IMR-90 (cell line): ENCODE results near the gene ITGA6. TPM values are rescaled to one million over a fixed set of nuclear protein-coding genes. Genes with fewer than 3 reads are reported as not detected.

ENCODE experiments used
- ATAC-seq: fragments of 200-7000 bp; cut with Tn5 transposase; 2 replicates; pipeline ENCODE4 v1.9.1; 2020; ENCODE audit warnings: low read depth, mild to moderate bottlenecking, moderate library complexity
- BruUV-seq: library from RNA; stranded (reverse); fragments of 400-500 nt; replicated peaks from 2 replicates; lab custom pipeline; 2021; lab: Mats Ljungman, UMichigan
- CTCF ChIA-PET: fragments of 300-600 bp; formaldehyde crosslinking; extraction: SDS; loops from one replicate; lab custom pipeline; 2021; ENCODE audit warnings: antibody characterized with exemption; lab: Yijun Ruan, JAX
- POLR2A ChIA-PET: fragments of 300-600 bp; sonication (Branson Sonifier 250); formaldehyde crosslinking; loops from one replicate; lab custom pipeline; 2022; ENCODE audit warnings: antibody characterized with exemption; ENCODE audit not compliant: unreplicated experiment; lab: Charles Lee
- DNase-seq: peaks from one replicate; pipeline ENCODE4 v3.0.0; 2013
- H2AFZ ChIP-seq: replicated peaks from 2 replicates; pipeline ENCODE3; 2013; ENCODE audit warnings: low read length, mild to moderate bottlenecking; ENCODE audit not compliant: poor library complexity
- H2AK5ac ChIP-seq: 2 replicates; pipeline ENCODE4 v1.6.1; 2013; ENCODE audit warnings: low read depth, low read length, inconsistent platforms
- H2AK9ac ChIP-seq: replicated peaks from 2 replicates; pipeline ENCODE3; 2013; ENCODE audit warnings: mild to moderate bottlenecking, low read depth, low read length, moderate library complexity; ENCODE audit not compliant: poor library complexity
- H2BK120ac ChIP-seq: 2 replicates; pipeline ENCODE4 v1.6.1; 2013; ENCODE audit warnings: low read depth, low read length, inconsistent platforms
- H2BK15ac ChIP-seq: 3 replicates; pipeline ENCODE4 v1.6.1; 2013; ENCODE audit warnings: low read depth, low read length, inconsistent platforms
- H2BK20ac ChIP-seq: 2 replicates; pipeline ENCODE4 v1.6.1; 2013; ENCODE audit warnings: low read depth, mild to moderate bottlenecking, inconsistent platforms, low read length, moderate library complexity
- H2BK5ac ChIP-seq: 2 replicates; pipeline ENCODE4 v1.6.1; 2013; ENCODE audit warnings: mild to moderate bottlenecking, low read depth, low read length, inconsistent platforms; ENCODE audit not compliant: poor library complexity, severe bottlenecking
- H3K14ac ChIP-seq: replicated peaks from 2 replicates; pipeline ENCODE4 v1.6.1; 2013; ENCODE audit warnings: low read depth, low read length, inconsistent platforms
- H3K18ac ChIP-seq: 2 replicates; pipeline ENCODE4 v1.6.1; 2013; ENCODE audit warnings: low read depth, low read length, control low read depth
- H3K23ac ChIP-seq: 2 replicates; pipeline ENCODE4 v1.6.1; 2013; ENCODE audit warnings: low read depth, low read length, inconsistent platforms
- H3K27ac ChIP-seq: 2 replicates; pipeline ENCODE4 v1.5.1; 2013; ENCODE audit warnings: mild to moderate bottlenecking, control low read depth, low read length; ENCODE audit not compliant: insufficient read depth
- H3K27me3 ChIP-seq: 2 replicates; pipeline ENCODE4 v1.6.1; 2013; ENCODE audit warnings: low read length; ENCODE audit not compliant: control insufficient read depth, insufficient read depth
- H3K36me3 ChIP-seq: 2 replicates; pipeline ENCODE4 v1.6.1; 2013; ENCODE audit warnings: low read length, mixed read lengths; ENCODE audit not compliant: control insufficient read depth, insufficient read depth
- H3K4ac ChIP-seq: 2 replicates; pipeline ENCODE4 v1.6.1; 2013; ENCODE audit warnings: low read depth, low read length, inconsistent platforms
- H3K4me1 ChIP-seq: 2 replicates; pipeline ENCODE4 v1.6.1; 2013; ENCODE audit warnings: low read length, mixed read lengths; ENCODE audit not compliant: control insufficient read depth, insufficient read depth
- H3K4me2 ChIP-seq: 2 replicates; pipeline ENCODE4 v1.6.1; 2013; ENCODE audit warnings: low read depth, mild to moderate bottlenecking, control low read depth, low read length, moderate library complexity
- H3K4me3 ChIP-seq: 2 replicates; pipeline ENCODE4 v1.5.1; 2013; ENCODE audit warnings: low read depth, mild to moderate bottlenecking, control low read depth, low read length, moderate library complexity; ENCODE audit not compliant: insufficient read depth
- H3K56ac ChIP-seq: 2 replicates; pipeline ENCODE4 v1.6.1; 2013; ENCODE audit warnings: low read length, inconsistent platforms; ENCODE audit not compliant: insufficient read depth; ENCODE audit errors: extremely low read depth
- H3K79me1 ChIP-seq, 2 experiments: 2 replicates each; pipeline ENCODE4 v1.6.1; 2013; ENCODE audit warnings: low read length in 2 of 2, inconsistent platforms in 1 of 2, low read depth in 1 of 2
- H3K9ac ChIP-seq: 2 replicates; pipeline ENCODE4 v1.6.1; 2013; ENCODE audit warnings: low read depth, low read length, control low read depth
- H3K9me1 ChIP-seq: 2 replicates; pipeline ENCODE4 v1.6.1; 2013; ENCODE audit warnings: low read length, inconsistent platforms; ENCODE audit not compliant: insufficient read depth
- H3K9me3 ChIP-seq: 2 replicates; pipeline ENCODE4 v1.6.1; 2013; ENCODE audit warnings: low read length; ENCODE audit not compliant: control insufficient read depth, insufficient read depth
- H4K20me1 ChIP-seq: 2 replicates; pipeline ENCODE4 v1.6.1; 2013; ENCODE audit warnings: low read length, inconsistent platforms; ENCODE audit not compliant: insufficient read depth
- H4K5ac ChIP-seq: 2 replicates; pipeline ENCODE4 v1.6.1; 2013; ENCODE audit warnings: mild to moderate bottlenecking, low read depth, low read length, control low read depth
- H4K8ac ChIP-seq, 2 experiments: 2 replicates each; pipeline ENCODE4 v1.6.1; 2013; ENCODE audit warnings: low read depth in 2 of 2, low read length in 2 of 2, control low read depth in 1 of 2, inconsistent platforms in 1 of 2
- H4K91ac ChIP-seq: 2 replicates; pipeline ENCODE4 v1.6.1; 2013; ENCODE audit warnings: low read depth, low read length, inconsistent platforms; ENCODE audit not compliant: insufficient read depth
- BHLHE40 ChIP-seq: fragments of 150-350 bp; IDR thresholded peaks from 2 replicates; pipeline ENCODE4 v1.6.1; 2016; ENCODE audit warnings: mild to moderate bottlenecking, low read depth, low read length
- CEBPB ChIP-seq: IDR thresholded peaks from 2 replicates; pipeline ENCODE4 v1.6.1; 2012; ENCODE audit warnings: low read depth, low read length, improper control_type of control experiment
- RAD21 ChIP-seq: IDR thresholded peaks from 2 replicates; pipeline ENCODE4 v1.6.1; 2012; ENCODE audit warnings: low read length, improper control_type of control experiment
- USF2 ChIP-seq: fragments of 150-350 bp; IDR thresholded peaks from 2 replicates; pipeline ENCODE4 v1.6.1; 2017; ENCODE audit warnings: mild to moderate bottlenecking, antibody characterized with exemption, low read length, low read depth
- WGBS, 2 experiments: methylation state at CpG; one replicate each; pipeline versions ENCODE4 v1.1.5 to v1.1.7; 2013; ENCODE audit warnings: missing lambda C conversion rate in 2 of 2; ENCODE audit not compliant: insufficient read length in 1 of 2; ENCODE audit errors: extremely low coverage in 2 of 2; 5-methylcytosine and 5-hydroxymethylcytosine counted together
- dilution Hi-C: fragments of 300-500 bp; cut with HindIII; formaldehyde crosslinking; loops from one replicate; pipeline ENCODE4 v1.14.3; 2018; ENCODE audit warnings: low sequenced_read_pairs; ENCODE audit not compliant: unreplicated experiment
- in situ Hi-C: fragments of 300-500 bp; cut with MboI; formaldehyde crosslinking; loops from 3 replicates; pipeline ENCODE4 v1.14.3; 2019; ENCODE audit warnings: low sequenced_read_pairs, inconsistent platforms, mixed read lengths
- intact Hi-C: fragments of 100-400 bp; cut with micrococcal nuclease; formaldehyde crosslinking; loops from 2 replicates; pipeline ENCODE4 v1.10.0; 2022
- polyA plus RNA-seq, 3 experiments: library from polyadenylated mRNA; depleted of rRNA; stranded (reverse); fragments of >200 nt; gene quantifications; 2 replicates each; pipeline ENCODE4 v1.2.3, GENCODE V29; 2012; ENCODE audit warnings: low replicate concordance in 1 of 3
- total RNA-seq: library from RNA; depleted of rRNA; stranded (reverse); fragments of >200 nt; gene quantifications from 2 replicates; pipeline ENCODE4 v1.2.3, GENCODE V29; 2012

Gene ITGA6
- total and polyA plus RNA-seq, 2 of the 4 experiments (the other 2 are of a cell fraction), result 12.5 to 43.9 TPM

- DNase-seq, result no peak
- H2AFZ ChIP-seq, result no peak overlapping the region
- H3K56ac ChIP-seq, result no peak overlapping the region
- peak overlapping the region; percentile 81; the same call in 1 of the 2 replicates for H3K4me3 ChIP-seq
- peak overlapping the region; percentile 93 for H2BK5ac ChIP-seq
- H2AK9ac ChIP-seq, result peak overlapping the region; percentile 49
- H2BK120ac ChIP-seq, result peak overlapping the region; percentile 1; the same call in 1 of the 2 replicates
- no CpG with 5 or more reads among the region's 18 CpGs for WGBS, 2 experiments
- no peaks in the 10 kb centered on the region; the same call in 1 of the 2 replicates for H3K36me3 ChIP-seq
- peaks cover 8% of the 10 kb centered on the region; the same call in 1 of the 2 replicates for H3K9me1 ChIP-seq
- H4K8ac ChIP-seq, result peak overlapping the region; percentile 18 to 65; a peak in 2 of 4 replicates
- dilution Hi-C loops, result no loop called here
- H3K4me2 ChIP-seq, result peak overlapping the region; percentile 14; the same call in 1 of the 2 replicates
- peaks cover 16 to 47% of the 10 kb centered on the region in 2 experiments for H3K79me1 ChIP-seq
- H4K20me1 ChIP-seq, result peaks cover 18% of the 10 kb centered on the region; the same call in 1 of the 2 replicates
- H3K9me3 ChIP-seq, result no peaks in the 10 kb centered on the region
- H3K9ac ChIP-seq, result peak overlapping the region; percentile 88; the same call in 1 of the 2 replicates
- H3K4me1 ChIP-seq, result peaks cover 13% of the 10 kb centered on the region
- POLR2A ChIA-PET, result no interaction called here
- no TSS peak for BruUV-seq
- intact Hi-C loops, result loop anchor here (5.0 kb wide), 1 partner anchor 37 kb away; no protein-coding TSS in a partner anchor
- H3K27ac ChIP-seq, result no peak overlapping the region; the same call in 1 of the 2 replicates
- peak overlapping the region; percentile 79; the same call in 1 of the 2 replicates for H2AK5ac ChIP-seq
- peak overlapping the region; percentile 18; the same call in 1 of the 2 replicates for H3K18ac ChIP-seq
- H2BK15ac ChIP-seq, result peak overlapping the region; percentile 62; the same call in 1 of the 3 replicates
- H3K23ac ChIP-seq, result peak overlapping the region; percentile 64; the same call in 1 of the 2 replicates
- CTCF ChIA-PET, result no interaction called here
- H4K91ac ChIP-seq, result peak overlapping the region; percentile 33; the same call in 1 of the 2 replicates
- no peak for ATAC-seq
- TF ChIP-seq USF2 (no peak), CEBPB (no peak), RAD21 (no peak), BHLHE40 (no peak)
- peak overlapping the region; percentile 19; the same call in 1 of the 2 replicates for H3K4ac ChIP-seq
- 0 out of 2 replicates have a peak overlapping the region, but pooled peaks have one; percentile 37 for H3K14ac ChIP-seq
- H4K5ac ChIP-seq, result peak overlapping the region; percentile 23; the same call in 1 of the 2 replicates
- in situ Hi-C loops, result no loop called here
- H3K27me3 ChIP-seq, result no peaks in the 10 kb centered on the region
- no peak overlapping the region for H2BK20ac ChIP-seq
Measured at GRCh38 chr2:172554352-172555271, 127.2 kb downstream of the ITGA6 start.
